Fibroblast of the aortic adventitia (primary cell): ENCODE data around the gene CRY1. TPM values are rescaled to one million over a fixed set of nuclear protein-coding genes. Genes with fewer than 3 reads are reported as not detected.

ENCODE experiments used
- DNase-seq: peaks from one replicate; pipeline ENCODE4 v3.0.0-alpha.2; 2010; ENCODE audit warnings: low read depth
- H3K4me3 ChIP-seq: 2 replicates; pipeline ENCODE4 v1.5.1; 2011; ENCODE audit warnings: low read depth, mild to moderate bottlenecking, control low read depth, low read length, moderate library complexity
- CTCF ChIP-seq: IDR thresholded peaks from 2 replicates; pipeline ENCODE4 v1.5.1; 2011; ENCODE audit warnings: mild to moderate bottlenecking, low read length, control low read depth, inconsistent platforms; ENCODE audit not compliant: insufficient read depth
- total RNA-seq: library from RNA; depleted of rRNA; stranded (reverse); fragments of >200 nt; gene quantifications from 2 replicates; pipeline ENCODE4 v1.2.3, GENCODE V29; 2012; ENCODE audit warnings: low replicate concordance

CRY1 gene
- total RNA-seq, 1 donor = 19.2 TPM

- DNase-seq = peak; percentile 86
- H3K4me3 ChIP-seq = no peak overlapping the region
- no peak for TF ChIP-seq CTCF
Observed at GRCh38 chr12:106975993-106976658, 117.2 kb downstream of the CRY1 start.

DNA sequence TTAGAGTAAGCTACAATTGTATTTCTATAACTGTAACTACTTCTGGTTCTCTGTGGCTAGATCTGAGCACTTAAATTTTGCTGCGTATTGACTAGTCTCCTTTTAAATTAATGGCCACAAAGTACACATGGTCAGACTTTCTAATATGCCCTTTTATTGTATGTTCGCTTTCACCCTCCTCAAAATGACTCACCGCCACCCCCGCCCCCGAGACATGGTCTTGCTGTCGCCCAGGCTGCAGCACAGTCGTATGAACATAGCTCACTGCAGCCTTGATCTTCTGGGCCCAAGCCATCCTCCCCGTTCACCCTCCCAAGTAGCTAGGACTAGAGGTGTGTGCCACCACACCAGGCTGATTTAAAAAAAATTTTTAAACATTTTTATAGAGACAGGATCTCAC is 118.3 kb downstream of the CRY1 start:
- no peak for DNase-seq
- TF ChIP-seq CTCF = no peak
- H3K4me3 ChIP-seq = no peak overlapping the region

GRCh38 chr12:106974511-106974910 is 118.8 kb downstream of the CRY1 start:
- no peak overlapping the region for H3K4me3 ChIP-seq
- no peak for DNase-seq
- TF ChIP-seq CTCF = no peak

DNA sequence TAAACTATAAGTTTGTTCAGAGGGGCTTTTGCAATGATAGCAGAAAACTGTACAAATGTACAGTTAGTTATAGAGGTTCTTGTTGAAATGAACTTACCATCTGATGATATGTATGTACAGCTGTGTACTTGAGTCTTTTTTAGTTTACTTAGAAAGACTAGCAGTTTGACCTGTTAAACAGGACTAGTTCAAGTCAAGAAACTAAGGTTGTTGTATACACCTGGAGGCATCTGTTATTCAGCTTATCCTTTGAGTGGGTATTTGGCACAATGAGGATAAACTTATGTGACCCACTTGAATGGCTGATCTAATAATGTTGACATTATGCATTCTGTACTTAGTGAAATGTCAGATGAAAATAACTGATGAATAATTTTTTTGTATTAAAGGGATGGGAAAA is 119.8 kb downstream of the CRY1 start:
- no peak overlapping the region for H3K4me3 ChIP-seq
- DNase-seq = no peak
- TF ChIP-seq CTCF = no peak

GRCh38 chr12:106971065-106971464 is 122.3 kb downstream of the CRY1 start:
- no peak for TF ChIP-seq CTCF
- no peak overlapping the region for H3K4me3 ChIP-seq
- DNase-seq = no peak

GRCh38 chr12:106964526-106964925 is 128.8 kb downstream of the CRY1 start:
- no peak for TF ChIP-seq CTCF
- no peak overlapping the region for H3K4me3 ChIP-seq
- no peak for DNase-seq

- TF ChIP-seq CTCF = no peak
- no peak overlapping the region for H3K4me3 ChIP-seq
- DNase-seq = no peak
Observed at GRCh38 chr12:106962286-106962685, 131.1 kb downstream of the CRY1 start.
